H1 (cell line): ENCODE results near the gene GDF2. TPM values are rescaled to one million over a fixed set of nuclear protein-coding genes. Genes with fewer than 3 reads are reported as not detected.

Experiments
- BRCA1 ChIP-seq: IDR thresholded peaks from 2 replicates; pipeline ENCODE4 v1.6.1; 2012; ENCODE audit warnings: low read depth, low read length, improper control_type of control experiment
- CBX8 ChIP-seq: fragments of 300-800, 300-1000 bp; sonication (generic); IDR thresholded peaks from 2 replicates; pipeline ENCODE4 v1.7.1; 2016; ENCODE audit warnings: low read depth, low read length, borderline replicate concordance
- GTF2F1 ChIP-seq: IDR thresholded peaks from 2 replicates; pipeline ENCODE4 v1.6.1; 2012; ENCODE audit warnings: low read depth, low read length, improper control_type of control experiment, borderline replicate concordance
- MAFK ChIP-seq: IDR thresholded peaks from 2 replicates; pipeline ENCODE4 v1.6.1; 2012; ENCODE audit warnings: low read depth, mild to moderate bottlenecking, improper control_type of control experiment, low read length
- polyA plus RNA-seq, 7 experiments: library from polyadenylated mRNA; depleted of rRNA in 3 of 7; stranded (reverse) in 5 of 7; unstranded in 2 of 7; fragments of >200 nt in 5 of 7; fragments of 200-250 nt in 2 of 7; gene quantifications; 1 replicate in 5 of 7; 2 replicates in 1 of 7; 4 replicates in 1 of 7; pipeline versions ENCODE4 v1.2.1 to v1.2.3, GENCODE V29; 2011 to 2013; ENCODE audit warnings: missing spikeins in 2 of 7, mixed read lengths in 2 of 7
- total RNA-seq: library from RNA; stranded (reverse); fragmentation: NEBNext Ultra II Directional; extraction: Animal tissue kit (Norgen Biotek cat#: 25700); gene quantifications from 2 replicates; pipeline ENCODE4 v1.2.1, GENCODE V29; 2021

GDF2 gene
- total and polyA plus RNA-seq, 2 of the 8 experiments (the other 6 are each of a cell fraction or from before 2014, with no cell fraction given) = not detected

GRCh38 chr10:47362199-47362598 lies 39.9 kb downstream of the GDF2 start (continued):
- no peak for TF ChIP-seq MAFK
- no peak for TF ChIP-seq BRCA1
- TF ChIP-seq CBX8 = no peak
- no peak for TF ChIP-seq GTF2F1
